Loucy (cell line): ENCODE measurements around the gene CPA4.
A peak's percentile ranks its signal among the peaks of the same experiment; 100 is the strongest.

Experiments used
- H2AFZ ChIP-seq: fragments of 200-600 bp; sonication (generic); 2 replicates; pipeline ENCODE4 v1.6.0; 2016; ENCODE audit warnings: antibody characterized with exemption, mild to moderate bottlenecking, low read length, moderate library complexity
- H3F3A ChIP-seq: fragments of 200-600 bp; 2 replicates; pipeline ENCODE4 v1.6.0; 2016; ENCODE audit warnings: antibody characterized with exemption, low read depth, mild to moderate bottlenecking
- H3K27me3 ChIP-seq: fragments of 200-600 bp; sonication (generic); 2 replicates; pipeline ENCODE4 v1.6.1; 2014; ENCODE audit warnings: low read length, mild to moderate bottlenecking; ENCODE audit not compliant: insufficient read depth, poor library complexity, severe bottlenecking
- H3K36me3 ChIP-seq: fragments of 200-600 bp; sonication (generic); 2 replicates; pipeline ENCODE4 v1.6.1; 2016; ENCODE audit warnings: low read length; ENCODE audit not compliant: insufficient read depth
- H3K4me1 ChIP-seq: fragments of 200-600 bp; sonication (generic); 2 replicates; pipeline ENCODE4 v1.5.1; 2014; ENCODE audit warnings: low read length, mild to moderate bottlenecking; ENCODE audit not compliant: insufficient read depth, poor library complexity, severe bottlenecking
- H3K4me2 ChIP-seq: fragments of 200-600 bp; sonication (generic); 2 replicates; pipeline ENCODE4 v1.6.0; 2014; ENCODE audit warnings: antibody characterized with exemption, low read length, low read depth, mild to moderate bottlenecking; ENCODE audit not compliant: poor library complexity, severe bottlenecking
- H3K4me3 ChIP-seq: fragments of 200-600 bp; sonication (generic); 2 replicates; pipeline ENCODE4 v1.5.1; 2014; ENCODE audit warnings: low read length, mild to moderate bottlenecking, mixed read lengths; ENCODE audit not compliant: poor library complexity, severe bottlenecking
- H3K79me2 ChIP-seq: fragments of 200-600 bp; sonication (generic); 2 replicates; pipeline ENCODE4 v1.6.1; 2014; ENCODE audit warnings: low read length; ENCODE audit not compliant: insufficient read depth
- H3K9ac ChIP-seq: fragments of 200-600 bp; sonication (generic); 2 replicates; pipeline ENCODE4 v1.6.0; 2014; ENCODE audit warnings: mild to moderate bottlenecking, low read depth, low read length, moderate library complexity; ENCODE audit not compliant: poor library complexity, severe bottlenecking
- H3K9me2 ChIP-seq: fragments of 200-600 bp; sonication (generic); replicated peaks from 2 replicates; pipeline ENCODE4 v1.6.1; 2016; ENCODE audit warnings: low read depth, low read length, mixed read lengths
- H3K9me3 ChIP-seq: fragments of 200-600 bp; sonication (generic); 2 replicates; pipeline ENCODE4 v1.6.1; 2014; ENCODE audit warnings: mild to moderate bottlenecking, antibody characterized with exemption, low read length, low read depth; ENCODE audit not compliant: insufficient read depth
- H4K20me1 ChIP-seq: fragments of 200-600 bp; sonication (generic); 2 replicates; pipeline ENCODE4 v1.6.0; 2014; ENCODE audit warnings: antibody characterized with exemption, low read length, mild to moderate bottlenecking; ENCODE audit not compliant: insufficient read depth, poor library complexity, severe bottlenecking
- EZH2phosphoT487 ChIP-seq: fragments of 200-600 bp; IDR thresholded peaks from 2 replicates; pipeline ENCODE4 v1.6.1; 2018; ENCODE audit warnings: antibody characterized with exemption, mild to moderate bottlenecking, moderate library complexity, borderline replicate concordance
- TF ChIP-seq, protein P1 (sequence below): fragments of 200-600 bp; sonication (generic); conservative IDR thresholded peaks from 2 replicates; pipeline ENCODE4 v1.5.1; 2014; ENCODE audit warnings: mild to moderate bottlenecking, antibody characterized with exemption, low read length

The CPA4 gene

DNA sequence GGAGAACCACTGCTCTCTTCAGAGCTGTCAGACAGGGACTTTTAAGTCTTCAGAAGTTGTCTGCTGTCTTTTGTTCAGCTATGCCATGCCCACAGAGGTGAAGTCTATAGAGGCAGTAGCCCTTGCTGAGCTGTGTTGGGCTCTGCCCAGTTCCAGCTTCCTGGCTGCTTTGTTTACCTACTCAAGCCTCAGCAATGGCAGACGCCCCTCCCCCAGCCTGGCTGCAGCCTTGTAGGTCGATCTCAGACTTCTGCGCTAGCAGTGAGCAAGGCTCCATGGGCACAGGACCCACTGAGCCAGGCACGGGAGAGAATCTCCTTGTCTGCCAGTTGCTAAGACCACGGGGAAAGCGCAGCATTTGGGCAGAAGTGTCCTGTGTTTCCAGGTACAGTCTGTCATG is 38.4 kb upstream of the CPA4 start:
- no peak overlapping the region for H3K4me2 ChIP-seq
- no peaks in the 10 kb centered on the region for H3K9me2 ChIP-seq
- no peak overlapping the region for H2AFZ ChIP-seq
- no peaks in the 10 kb centered on the region for H3F3A ChIP-seq
- H3K36me3 ChIP-seq: no peaks in the 10 kb centered on the region
- H3K79me2 ChIP-seq: no peaks in the 10 kb centered on the region
- H3K4me1 ChIP-seq: no peaks in the 10 kb centered on the region
- H3K4me3 ChIP-seq: no peak overlapping the region
- H4K20me1 ChIP-seq: no peaks in the 10 kb centered on the region
- H3K9ac ChIP-seq: no peak overlapping the region
- TF ChIP-seq EZH2phosphoT487: no peak
- TF ChIP-seq, protein P1, sequence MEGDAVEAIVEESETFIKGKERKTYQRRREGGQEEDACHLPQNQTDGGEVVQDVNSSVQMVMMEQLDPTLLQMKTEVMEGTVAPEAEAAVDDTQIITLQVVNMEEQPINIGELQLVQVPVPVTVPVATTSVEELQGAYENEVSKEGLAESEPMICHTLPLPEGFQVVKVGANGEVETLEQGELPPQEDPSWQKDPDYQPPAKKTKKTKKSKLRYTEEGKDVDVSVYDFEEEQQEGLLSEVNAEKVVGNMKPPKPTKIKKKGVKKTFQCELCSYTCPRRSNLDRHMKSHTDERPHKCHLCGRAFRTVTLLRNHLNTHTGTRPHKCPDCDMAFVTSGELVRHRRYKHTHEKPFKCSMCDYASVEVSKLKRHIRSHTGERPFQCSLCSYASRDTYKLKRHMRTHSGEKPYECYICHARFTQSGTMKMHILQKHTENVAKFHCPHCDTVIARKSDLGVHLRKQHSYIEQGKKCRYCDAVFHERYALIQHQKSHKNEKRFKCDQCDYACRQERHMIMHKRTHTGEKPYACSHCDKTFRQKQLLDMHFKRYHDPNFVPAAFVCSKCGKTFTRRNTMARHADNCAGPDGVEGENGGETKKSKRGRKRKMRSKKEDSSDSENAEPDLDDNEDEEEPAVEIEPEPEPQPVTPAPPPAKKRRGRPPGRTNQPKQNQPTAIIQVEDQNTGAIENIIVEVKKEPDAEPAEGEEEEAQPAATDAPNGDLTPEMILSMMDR: no peak
- no peaks in the 10 kb centered on the region for H3K9me3 ChIP-seq
- no peaks in the 10 kb centered on the region for H3K27me3 ChIP-seq

DNA sequence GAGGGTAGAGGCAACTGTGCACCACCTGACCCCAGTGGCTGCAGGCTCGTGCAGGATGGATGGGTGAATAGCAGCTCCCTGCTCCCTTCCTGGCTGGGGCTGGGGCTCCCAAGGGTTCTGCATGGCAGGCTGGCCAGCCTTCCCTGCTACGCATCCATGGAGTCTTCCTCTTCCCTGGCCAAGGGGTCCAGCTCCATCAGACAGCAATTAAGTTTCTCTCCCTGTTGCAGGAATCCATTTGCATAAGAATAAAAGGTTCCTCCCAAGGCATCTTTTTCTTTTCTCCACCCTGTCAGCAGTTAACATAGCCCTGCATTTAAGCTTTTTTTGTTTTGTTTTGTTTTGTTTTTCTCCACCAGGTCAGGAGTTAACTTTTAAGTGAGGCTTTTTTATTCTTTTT is 36.3 kb upstream of the CPA4 start:
- Histone ChIP-seq H3K4me2 (no peak overlapping the region), H3F3A (no peaks in the 10 kb centered on the region), H3K36me3 (no peaks in the 10 kb centered on the region)

DNA sequence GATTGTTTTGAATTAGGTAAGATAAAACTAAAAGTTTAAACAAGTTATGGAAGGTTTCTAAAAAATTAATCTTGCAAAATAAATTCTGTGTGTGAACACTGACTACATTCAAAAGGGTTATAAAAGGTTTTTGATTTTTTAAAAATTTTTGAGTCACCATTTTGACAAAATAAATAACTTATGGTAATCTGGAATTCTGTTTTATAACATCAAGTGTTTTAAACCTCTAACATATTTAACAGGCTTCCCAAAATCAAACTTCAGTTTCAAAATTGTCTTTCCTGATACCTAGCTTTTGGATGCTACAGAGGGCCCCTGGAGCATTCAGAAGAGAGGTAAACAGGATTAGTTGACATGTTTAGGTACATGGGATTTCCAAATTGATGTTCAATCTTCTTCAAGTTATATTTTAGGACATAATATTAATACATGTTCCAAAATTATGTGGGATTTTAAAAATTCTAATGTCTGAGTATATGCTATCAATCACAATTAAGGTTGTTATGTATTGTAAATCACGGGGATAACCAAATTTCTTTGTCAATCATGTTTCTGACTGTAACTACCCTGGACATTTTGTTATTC is 34.4 kb upstream of the CPA4 start:
- Histone ChIP-seq H3K36me3 (no peaks in the 10 kb centered on the region), H3K4me2 (no peak overlapping the region), H3K79me2 (no peaks in the 10 kb centered on the region), H3K27me3 (no peaks in the 10 kb centered on the region), H2AFZ (no peak overlapping the region), H4K20me1 (no peaks in the 10 kb centered on the region), H3K4me3 (no peak overlapping the region), H3K9me3 (no peaks in the 10 kb centered on the region), H3F3A (no peaks in the 10 kb centered on the region), H3K9me2 (no peaks in the 10 kb centered on the region), H3K9ac (no peak overlapping the region), H3K4me1 (peaks cover 12% of the 10 kb centered on the region)
- TF ChIP-seq EZH2phosphoT487: no peak
- TF ChIP-seq, protein P1: no peak

More for the DNA sequence above, 36.3 kb upstream of the CPA4 start:
- no peaks in the 10 kb centered on the region for H4K20me1 ChIP-seq
- no peaks in the 10 kb centered on the region for H3K9me3 ChIP-seq
- no peaks in the 10 kb centered on the region for H3K9me2 ChIP-seq
- no peaks in the 10 kb centered on the region for H3K27me3 ChIP-seq
- TF ChIP-seq EZH2phosphoT487: no peak
- TF ChIP-seq, protein P1: no peak
- H2AFZ ChIP-seq: peak overlapping the region; percentile 51
- H3K4me3 ChIP-seq: no peak overlapping the region
- no peaks in the 10 kb centered on the region for H3K79me2 ChIP-seq
- H3K9ac ChIP-seq: no peak overlapping the region
- H3K4me1 ChIP-seq: no peaks in the 10 kb centered on the region
